ENCODE results near the gene ALDH3B1. TPM values are rescaled to one million over a fixed set of nuclear protein-coding genes. Genes with fewer than 3 reads are reported as not detected.

The ALDH3B1 gene
- polyA plus RNA-seq, 1 donor from 2014 or later = not detected

DNA sequence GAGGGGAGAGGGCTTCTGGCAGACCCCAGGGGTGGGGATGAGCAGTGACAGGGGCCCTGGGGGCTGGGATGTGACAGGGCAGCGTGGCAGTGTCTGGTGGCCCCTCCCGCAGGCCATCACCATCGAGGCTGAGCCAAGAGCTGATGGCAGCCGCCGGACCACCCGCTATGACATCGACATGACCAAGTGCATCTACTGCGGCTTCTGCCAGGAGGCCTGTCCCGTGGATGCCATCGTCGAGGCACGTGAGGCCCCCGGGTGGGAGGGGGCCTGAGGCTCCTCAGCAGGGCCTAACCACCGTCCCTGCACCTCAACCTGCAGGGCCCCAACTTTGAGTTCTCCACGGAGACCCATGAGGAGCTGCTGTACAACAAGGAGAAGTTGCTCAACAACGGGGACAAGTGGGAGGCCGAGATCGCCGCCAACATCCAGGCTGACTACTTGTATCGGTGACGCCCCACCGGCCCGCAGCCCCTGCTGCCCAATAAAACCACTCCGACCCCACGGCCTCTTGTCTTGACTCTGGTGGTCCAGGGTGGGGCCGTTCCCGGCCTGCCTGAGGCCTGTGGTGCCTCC lies 26.1 kb downstream of the ALDH3B1 start:
- Histone ChIP-seq H3K36me3 (ENCODE audit: insufficient read depth, low read length) (no peaks in the 10 kb centered on the region), H3K9me3 (ENCODE audit: low read length) (no peaks in the 10 kb centered on the region), H3K79me2 (replicated peaks; ENCODE audit: insufficient read depth, low read length) (peaks cover 7% of the 10 kb centered on the region), H3K9me2 (ENCODE audit: insufficient read depth, low read length) (no peaks in the 10 kb centered on the region), H3K27me3 (ENCODE audit: insufficient read depth, low read depth, low read length) (no peaks in the 10 kb centered on the region), H3K9ac (ENCODE audit: low read length) (no peak overlapping the region), H3K27ac (ENCODE audit: low read length) (no peak overlapping the region), H2AFZ (ENCODE audit: low read depth, low read length) (no peak overlapping the region), H3F3A (ENCODE audit: insufficient read depth, low read length, poor library complexity, severe bottlenecking) (no peaks in the 10 kb centered on the region), H4K20me1 (ENCODE audit: insufficient read depth) (no peaks in the 10 kb centered on the region), H3K4me2 (ENCODE audit: low read length) (no peak overlapping the region), H3K4me3 (ENCODE audit: low read length) (no peak overlapping the region)
- no peak for TF ChIP-seq MXI1 (conservative IDR thresholded peaks at IDR 0.05; ENCODE audit: poor library complexity, severe bottlenecking)
- no peak for TF ChIP-seq POLR2AphosphoS5 (IDR thresholded peaks at IDR 0.05)
- no peak for TF ChIP-seq RAD21 (conservative IDR thresholded peaks at IDR 0.05)
- no peak for TF ChIP-seq EP300 (conservative IDR thresholded peaks at IDR 0.05; ENCODE audit: poor library complexity, severe bottlenecking)
- no peak for TF ChIP-seq TAF1 (IDR thresholded peaks at IDR 0.05; ENCODE audit: low read depth)
- TF ChIP-seq, protein P1, sequence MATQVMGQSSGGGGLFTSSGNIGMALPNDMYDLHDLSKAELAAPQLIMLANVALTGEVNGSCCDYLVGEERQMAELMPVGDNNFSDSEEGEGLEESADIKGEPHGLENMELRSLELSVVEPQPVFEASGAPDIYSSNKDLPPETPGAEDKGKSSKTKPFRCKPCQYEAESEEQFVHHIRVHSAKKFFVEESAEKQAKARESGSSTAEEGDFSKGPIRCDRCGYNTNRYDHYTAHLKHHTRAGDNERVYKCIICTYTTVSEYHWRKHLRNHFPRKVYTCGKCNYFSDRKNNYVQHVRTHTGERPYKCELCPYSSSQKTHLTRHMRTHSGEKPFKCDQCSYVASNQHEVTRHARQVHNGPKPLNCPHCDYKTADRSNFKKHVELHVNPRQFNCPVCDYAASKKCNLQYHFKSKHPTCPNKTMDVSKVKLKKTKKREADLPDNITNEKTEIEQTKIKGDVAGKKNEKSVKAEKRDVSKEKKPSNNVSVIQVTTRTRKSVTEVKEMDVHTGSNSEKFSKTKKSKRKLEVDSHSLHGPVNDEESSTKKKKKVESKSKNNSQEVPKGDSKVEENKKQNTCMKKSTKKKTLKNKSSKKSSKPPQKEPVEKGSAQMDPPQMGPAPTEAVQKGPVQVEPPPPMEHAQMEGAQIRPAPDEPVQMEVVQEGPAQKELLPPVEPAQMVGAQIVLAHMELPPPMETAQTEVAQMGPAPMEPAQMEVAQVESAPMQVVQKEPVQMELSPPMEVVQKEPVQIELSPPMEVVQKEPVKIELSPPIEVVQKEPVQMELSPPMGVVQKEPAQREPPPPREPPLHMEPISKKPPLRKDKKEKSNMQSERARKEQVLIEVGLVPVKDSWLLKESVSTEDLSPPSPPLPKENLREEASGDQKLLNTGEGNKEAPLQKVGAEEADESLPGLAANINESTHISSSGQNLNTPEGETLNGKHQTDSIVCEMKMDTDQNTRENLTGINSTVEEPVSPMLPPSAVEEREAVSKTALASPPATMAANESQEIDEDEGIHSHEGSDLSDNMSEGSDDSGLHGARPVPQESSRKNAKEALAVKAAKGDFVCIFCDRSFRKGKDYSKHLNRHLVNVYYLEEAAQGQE (IDR thresholded peaks at IDR 0.05; ENCODE audit: borderline replicate concordance) = no peak
- TF ChIP-seq, protein P2, sequence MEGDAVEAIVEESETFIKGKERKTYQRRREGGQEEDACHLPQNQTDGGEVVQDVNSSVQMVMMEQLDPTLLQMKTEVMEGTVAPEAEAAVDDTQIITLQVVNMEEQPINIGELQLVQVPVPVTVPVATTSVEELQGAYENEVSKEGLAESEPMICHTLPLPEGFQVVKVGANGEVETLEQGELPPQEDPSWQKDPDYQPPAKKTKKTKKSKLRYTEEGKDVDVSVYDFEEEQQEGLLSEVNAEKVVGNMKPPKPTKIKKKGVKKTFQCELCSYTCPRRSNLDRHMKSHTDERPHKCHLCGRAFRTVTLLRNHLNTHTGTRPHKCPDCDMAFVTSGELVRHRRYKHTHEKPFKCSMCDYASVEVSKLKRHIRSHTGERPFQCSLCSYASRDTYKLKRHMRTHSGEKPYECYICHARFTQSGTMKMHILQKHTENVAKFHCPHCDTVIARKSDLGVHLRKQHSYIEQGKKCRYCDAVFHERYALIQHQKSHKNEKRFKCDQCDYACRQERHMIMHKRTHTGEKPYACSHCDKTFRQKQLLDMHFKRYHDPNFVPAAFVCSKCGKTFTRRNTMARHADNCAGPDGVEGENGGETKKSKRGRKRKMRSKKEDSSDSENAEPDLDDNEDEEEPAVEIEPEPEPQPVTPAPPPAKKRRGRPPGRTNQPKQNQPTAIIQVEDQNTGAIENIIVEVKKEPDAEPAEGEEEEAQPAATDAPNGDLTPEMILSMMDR (IDR thresholded peaks at IDR 0.05; ENCODE audit: poor library complexity, severe bottlenecking) = no peak
- no peak for TF ChIP-seq EZH2 (IDR thresholded peaks at IDR 0.05; ENCODE audit: borderline replicate concordance, insufficient read depth, low read length, poor library complexity, severe bottlenecking)
- no peak for TF ChIP-seq SMC3 (conservative IDR thresholded peaks at IDR 0.05; ENCODE audit: poor library complexity)

DNA sequence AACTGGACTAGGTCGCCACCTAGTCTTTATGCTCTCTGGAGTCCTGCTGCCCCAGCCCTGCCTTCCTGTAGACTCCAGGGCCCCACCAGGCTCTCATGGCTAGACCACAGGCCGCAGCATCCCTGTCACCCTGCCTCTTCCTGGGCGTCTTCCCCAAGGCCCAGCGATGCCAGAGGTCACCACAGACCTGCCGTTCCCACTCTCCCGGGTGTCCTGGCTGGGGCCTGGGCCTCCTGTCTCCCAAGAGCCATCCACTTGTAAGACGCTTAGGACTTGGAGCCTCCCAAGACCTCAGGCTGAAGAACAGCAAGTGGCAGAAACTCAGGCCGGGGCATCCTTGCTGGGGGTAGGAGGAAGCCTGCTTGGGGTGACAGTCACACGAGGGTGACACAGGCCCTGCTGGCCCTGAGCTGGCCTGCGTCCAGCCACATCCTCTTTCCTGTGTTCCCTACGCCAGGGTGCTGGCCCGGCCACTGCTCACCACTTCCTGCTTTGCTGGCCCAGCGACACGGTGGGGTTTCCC lies 26.7 kb downstream of the ALDH3B1 start:
- no peak overlapping the region for H3K4me3 ChIP-seq (ENCODE audit: low read length)
- H3K9me3 ChIP-seq (ENCODE audit: low read length) = no peaks in the 10 kb centered on the region
- TF ChIP-seq, protein P1 (IDR thresholded peaks at IDR 0.05; ENCODE audit: borderline replicate concordance) = no peak
- TF ChIP-seq EP300 (conservative IDR thresholded peaks at IDR 0.05; ENCODE audit: poor library complexity, severe bottlenecking) (no peak), POLR2AphosphoS5 (IDR thresholded peaks at IDR 0.05) (no peak), TAF1 (IDR thresholded peaks at IDR 0.05; ENCODE audit: low read depth) (no peak), RAD21 (conservative IDR thresholded peaks at IDR 0.05) (no peak), EZH2 (IDR thresholded peaks at IDR 0.05; ENCODE audit: borderline replicate concordance, insufficient read depth, low read length, poor library complexity, severe bottlenecking) (no peak), MXI1 (conservative IDR thresholded peaks at IDR 0.05; ENCODE audit: poor library complexity, severe bottlenecking) (no peak), SMC3 (conservative IDR thresholded peaks at IDR 0.05; ENCODE audit: poor library complexity) (no peak)
- TF ChIP-seq, protein P2 (IDR thresholded peaks at IDR 0.05; ENCODE audit: poor library complexity, severe bottlenecking) = no peak
- H3K27ac ChIP-seq (ENCODE audit: low read length) = no peak overlapping the region
- no peaks in the 10 kb centered on the region for H4K20me1 ChIP-seq (ENCODE audit: insufficient read depth)
- H3K9ac ChIP-seq (ENCODE audit: low read length) = no peak overlapping the region
- no peaks in the 10 kb centered on the region for H3K27me3 ChIP-seq (ENCODE audit: insufficient read depth, low read depth, low read length)
- H2AFZ ChIP-seq (ENCODE audit: low read depth, low read length) = no peak overlapping the region
- no peak overlapping the region for H3K4me2 ChIP-seq (ENCODE audit: low read length)
- H3F3A ChIP-seq (ENCODE audit: insufficient read depth, low read length, poor library complexity, severe bottlenecking) = no peaks in the 10 kb centered on the region
- peaks cover 1% of the 10 kb centered on the region for H3K79me2 ChIP-seq (replicated peaks; ENCODE audit: insufficient read depth, low read length)
- H3K9me2 ChIP-seq (ENCODE audit: insufficient read depth, low read length) = no peaks in the 10 kb centered on the region
- no peaks in the 10 kb centered on the region for H3K36me3 ChIP-seq (ENCODE audit: insufficient read depth, low read length)
